Body of pancreas (tissue), 4 donors: Measurements from ENCODE around the gene TCEAL8. TPM values are rescaled to one million over a fixed set of nuclear protein-coding genes. Genes with fewer than 3 reads are reported as not detected.

ENCODE experiments used
- ATAC-seq: fragments of 150-250 bp; one replicate; pipeline ENCODE4 v1.9.1; 2016
- DNase-seq, 4 donors: peaks; one replicate each; pipeline ENCODE4 v3.0.0-alpha.2; 2019
- H3K27ac ChIP-seq, 4 donors: fragments of 200-600 bp; sonication (generic); 1 replicate in 3 of 4; 2 replicates in 1 of 4; pipeline versions ENCODE4 v1.5.1 to v1.6.1; 2016 to 2019; ENCODE audit warnings: mild to moderate bottlenecking in 1 of 4, mixed read lengths in 1 of 4, moderate library complexity in 1 of 4
- H3K27me3 ChIP-seq, 2 donors: fragments of 200-600 bp; sonication (generic); one replicate each; pipeline ENCODE4 v1.6.0; 2016; ENCODE audit warnings: mild to moderate bottlenecking in 1 of 2
- H3K36me3 ChIP-seq, 2 donors: fragments of 200-600 bp; sonication (generic); replicated peaks in 1 of 2; 2 replicates each; pipeline ENCODE4 v1.5.1; 2016; ENCODE audit warnings: low read depth in 2 of 2; ENCODE audit not compliant: insufficient read depth in 1 of 2
- H3K4me1 ChIP-seq: fragments of 200-600 bp; sonication (generic); one replicate; pipeline ENCODE4 v1.6.0; 2016
- H3K4me3 ChIP-seq, 2 donors: fragments of 200-600 bp; sonication (generic); 1 replicate in 1 of 2; 2 replicates in 1 of 2; pipeline ENCODE4 v1.5.1; 2016 to 2019
- H3K9me3 ChIP-seq, 3 donors: fragments of 200-600 bp; sonication (generic); 1 replicate in 2 of 3; 2 replicates in 1 of 3; pipeline ENCODE4 v1.5.1; 2016
- POLR2A ChIP-seq, 3 donors: fragments of 450-650 bp; IDR thresholded peaks; one replicate each; pipeline ENCODE4 v1.6.1; 2016; ENCODE audit warnings: antibody characterized with exemption in 3 of 3, mild to moderate bottlenecking in 2 of 3
- WGBS, 2 donors: methylation state at CpG; one replicate each; pipeline ENCODE4 v1.1.5; 2017; 5-methylcytosine and 5-hydroxymethylcytosine counted together
- intact Hi-C: fragments of 100-400 bp; cut with DNase I; formaldehyde crosslinking; loops from one replicate; pipeline ENCODE4 v1.15.1; 2023
- total RNA-seq, 2 donors: library from RNA; depleted of rRNA; stranded (reverse); fragments of >200 nt; gene quantifications; one replicate each; pipeline ENCODE4 v1.1.0, GENCODE V29; 2016
- TF ChIP-seq, protein P1 (sequence below), 7 experiments: fragments of 450-650 bp in 4 of 7; fragments of 200-600 bp in 3 of 7; sonication (generic) in 3 of 7; IDR thresholded peaks; one replicate each; pipeline ENCODE4 v1.5.1; 2016 to 2019; ENCODE audit warnings: antibody characterized with exemption in 7 of 7

The TCEAL8 gene
- total RNA-seq, 2 donors from 2014 or later = 10.9 to 46.2 TPM

DNA sequence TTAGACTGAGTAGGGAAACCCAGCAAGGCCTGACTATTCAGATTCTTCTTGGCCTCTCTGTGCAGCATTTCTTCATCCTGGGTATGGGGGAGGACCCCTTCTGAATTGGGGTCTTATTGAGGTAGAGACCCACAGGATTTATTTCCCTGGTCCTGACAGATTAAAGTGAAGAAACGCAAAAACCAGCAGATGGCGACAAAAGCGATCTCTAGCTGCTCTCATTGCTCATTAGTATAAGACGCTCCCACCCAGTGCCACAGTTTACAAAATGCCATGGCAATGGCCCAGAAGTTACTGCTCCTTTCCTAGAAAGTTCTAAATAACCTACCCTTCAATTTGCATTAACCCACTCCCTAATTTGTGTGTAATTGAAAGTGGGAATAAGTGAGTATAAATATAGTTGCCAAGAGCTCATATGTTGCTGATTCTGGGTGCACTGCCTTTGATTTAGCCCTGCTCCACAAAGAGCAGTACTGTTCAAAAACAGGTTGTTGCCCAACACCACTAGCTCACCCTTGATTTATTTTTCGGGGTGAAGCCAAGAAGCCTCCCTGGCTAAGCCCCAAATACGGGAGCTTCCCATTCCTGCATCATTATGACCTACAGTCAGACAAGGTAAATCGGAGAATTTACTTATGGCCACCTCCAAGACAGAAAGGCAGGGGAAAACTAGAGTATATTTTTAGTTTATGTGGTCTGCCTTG, 43.8 kb downstream of the TCEAL8 start:
- H3K27me3 ChIP-seq = no peaks in the 10 kb centered on the region
- intact Hi-C loops = no loop called here
- WGBS, 2 donors = 24 to 28% methylated on average over 6 to 7 of the region's 7 CpGs
- TF ChIP-seq, protein P1, sequence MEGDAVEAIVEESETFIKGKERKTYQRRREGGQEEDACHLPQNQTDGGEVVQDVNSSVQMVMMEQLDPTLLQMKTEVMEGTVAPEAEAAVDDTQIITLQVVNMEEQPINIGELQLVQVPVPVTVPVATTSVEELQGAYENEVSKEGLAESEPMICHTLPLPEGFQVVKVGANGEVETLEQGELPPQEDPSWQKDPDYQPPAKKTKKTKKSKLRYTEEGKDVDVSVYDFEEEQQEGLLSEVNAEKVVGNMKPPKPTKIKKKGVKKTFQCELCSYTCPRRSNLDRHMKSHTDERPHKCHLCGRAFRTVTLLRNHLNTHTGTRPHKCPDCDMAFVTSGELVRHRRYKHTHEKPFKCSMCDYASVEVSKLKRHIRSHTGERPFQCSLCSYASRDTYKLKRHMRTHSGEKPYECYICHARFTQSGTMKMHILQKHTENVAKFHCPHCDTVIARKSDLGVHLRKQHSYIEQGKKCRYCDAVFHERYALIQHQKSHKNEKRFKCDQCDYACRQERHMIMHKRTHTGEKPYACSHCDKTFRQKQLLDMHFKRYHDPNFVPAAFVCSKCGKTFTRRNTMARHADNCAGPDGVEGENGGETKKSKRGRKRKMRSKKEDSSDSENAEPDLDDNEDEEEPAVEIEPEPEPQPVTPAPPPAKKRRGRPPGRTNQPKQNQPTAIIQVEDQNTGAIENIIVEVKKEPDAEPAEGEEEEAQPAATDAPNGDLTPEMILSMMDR (IDR thresholded peaks at IDR 0.05) = peak in 6 of 7 experiments; percentile 18 to 47 (median 40)
- TF ChIP-seq POLR2A (IDR thresholded peaks at IDR 0.05) = no peak
- ATAC-seq = no peak
- H3K4me1 ChIP-seq = no peaks in the 10 kb centered on the region
- H3K36me3 ChIP-seq = no peaks in the 10 kb centered on the region
- peak; percentile 40 to 61 (median 45) for DNase-seq
- no peak overlapping the region for H3K4me3 ChIP-seq
- no peak overlapping the region for H3K27ac ChIP-seq
- H3K9me3 ChIP-seq = no peaks in the 10 kb centered on the region

DNA sequence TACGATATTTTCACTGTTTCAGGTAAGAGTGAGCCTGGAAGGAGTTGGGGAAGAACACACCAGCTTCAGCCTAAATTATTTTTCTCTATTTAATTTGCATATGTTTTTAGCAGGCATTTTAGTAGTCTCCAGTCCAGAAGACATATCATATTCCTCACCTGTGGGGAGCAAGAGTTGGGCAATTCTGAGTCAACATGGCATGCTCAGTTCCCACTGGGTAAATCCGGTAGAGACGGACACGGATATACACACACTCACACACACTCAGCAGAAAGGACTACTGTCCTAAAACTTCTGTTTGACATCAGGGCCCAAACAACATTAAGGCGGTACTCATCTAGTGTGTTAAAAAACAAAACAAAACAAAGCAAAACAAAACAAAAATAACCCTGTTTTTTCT, 44.9 kb downstream of the TCEAL8 start:
- DNase-seq (no peak), ATAC-seq (no peak)
- H3K27me3 ChIP-seq = no peaks in the 10 kb centered on the region
- intact Hi-C loops = no loop called here
- no peaks in the 10 kb centered on the region for H3K36me3 ChIP-seq
- H3K27ac ChIP-seq = no peak overlapping the region
- H3K4me1 ChIP-seq = no peaks in the 10 kb centered on the region
- no peaks in the 10 kb centered on the region for H3K9me3 ChIP-seq
- TF ChIP-seq POLR2A (IDR thresholded peaks at IDR 0.05) = no peak
- TF ChIP-seq, protein P1 (IDR thresholded peaks at IDR 0.05) = no peak
- no peak overlapping the region for H3K4me3 ChIP-seq
- WGBS, 2 donors = 50 to 65% methylated on average over 5 of the region's 5 CpGs

Other genes starting within 250 kb of the TCEAL8 start
- 10 to 100 TPM; 41.5 to 57.4 TPM for gene BEX1, start 191.0 kb downstream of the TCEAL8 start, total RNA-seq
- under 1 TPM in 1 of 2 donors, not detected in 1; 0.26 TPM for gene NXF3, start 162.0 kb downstream of the TCEAL8 start, total RNA-seq
- 10 to 100 TPM in 1 of 2 donors, 1 to 10 TPM in 1; 7.9 to 14.8 TPM for gene BEX4, start 40.0 kb downstream of the TCEAL8 start, total RNA-seq
- not detected for gene TCEAL5, start 21.6 kb upstream of the TCEAL8 start, total RNA-seq
- gene BEX2, start 55.8 kb upstream of the TCEAL8 start, total RNA-seq = 10 to 100 TPM in 1 of 2 donors, 1 to 10 TPM in 1; 9.9 to 23.9 TPM
- 1 to 10 TPM in 1 of 2 donors, under 1 TPM in 1; 0.99 to 2.3 TPM for gene TCEAL7, start 75.1 kb upstream of the TCEAL8 start, total RNA-seq
- gene TCEAL9, start 101.4 kb upstream of the TCEAL8 start, total RNA-seq = 10 to 100 TPM; 22.3 to 37.9 TPM
- gene BEX3, start 121.4 kb upstream of the TCEAL8 start, total RNA-seq = 10 to 100 TPM; 71.9 to 77.3 TPM